A673 (cell line): ENCODE measurements around the gene HMOX2. TPM values are rescaled to one million over a fixed set of nuclear protein-coding genes. Genes with fewer than 3 reads are reported as not detected.

ENCODE experiments used
- BruUV-seq: library from RNA; stranded (reverse); fragments of 400-500 nt; replicated peaks from 2 replicates; lab custom pipeline; 2021; lab: Mats Ljungman, UMichigan
- CTCF ChIA-PET: fragments of 300-600 bp; sonication (Branson Sonifier 250); formaldehyde crosslinking; loops from one replicate; lab custom pipeline; 2022; ENCODE audit warnings: antibody characterized with exemption; lab: Charles Lee
- POLR2A ChIA-PET: fragments of 300-600 bp; sonication (Branson Sonifier 250); formaldehyde crosslinking; loops from one replicate; lab custom pipeline; 2022; ENCODE audit warnings: antibody characterized with exemption; ENCODE audit not compliant: low non-redundant PET; lab: Charles Lee
- DNase-seq: peaks from one replicate; pipeline ENCODE4 v3.0.0-alpha.2; 2015; ENCODE audit warnings: low spot score
- H3K27ac ChIP-seq: fragments of 200-600 bp; sonication (generic); 2 replicates; pipeline ENCODE4 v1.5.1; 2016; ENCODE audit warnings: mixed run types, low read depth, mild to moderate bottlenecking, mixed read lengths, antibody characterized with exemption, low read length; ENCODE audit not compliant: poor library complexity, severe bottlenecking
- H3K27me3 ChIP-seq: fragments of 200-600 bp; sonication (generic); replicated peaks from 2 replicates; pipeline ENCODE4 v1.6.1; 2017; ENCODE audit warnings: mixed run types, low read depth, mild to moderate bottlenecking, mixed read lengths, antibody characterized with exemption, low read length; ENCODE audit not compliant: insufficient read depth, poor library complexity
- H3K36me3 ChIP-seq: fragments of 200-600 bp; sonication (generic); 2 replicates; pipeline ENCODE4 v1.6.1; 2016; ENCODE audit warnings: mixed run types, mild to moderate bottlenecking, mixed read lengths, antibody characterized with exemption, low read length; ENCODE audit not compliant: insufficient read depth, poor library complexity, severe bottlenecking
- H3K4me1 ChIP-seq: fragments of 200-600 bp; sonication (generic); 2 replicates; pipeline ENCODE4 v1.6.1; 2017; ENCODE audit warnings: mixed run types, mild to moderate bottlenecking, mixed read lengths, antibody characterized with exemption, low read length; ENCODE audit not compliant: insufficient read depth, poor library complexity, severe bottlenecking
- H3K4me3 ChIP-seq: fragments of 200-600 bp; sonication (generic); 2 replicates; pipeline ENCODE4 v1.5.1; 2016; ENCODE audit warnings: low read depth, mixed run types, mild to moderate bottlenecking, mixed read lengths, low read length; ENCODE audit not compliant: poor library complexity, severe bottlenecking
- H3K9me3 ChIP-seq: fragments of 200-600 bp; sonication (generic); 2 replicates; pipeline ENCODE4 v1.6.1; 2016; ENCODE audit warnings: mixed run types, low read depth, mild to moderate bottlenecking, mixed read lengths, antibody characterized with exemption, low read length; ENCODE audit not compliant: poor library complexity, severe bottlenecking
- CTCF ChIP-seq: fragments of 300-800, 200-600 bp; sonication (generic); conservative IDR thresholded peaks from 2 replicates; pipeline ENCODE4 v1.5.1; 2017; ENCODE audit warnings: low read depth, mild to moderate bottlenecking, antibody characterized with exemption, low read length, moderate library complexity, mixed read lengths
- EZH2 ChIP-seq: fragments of 200-600 bp; sonication (generic); IDR thresholded peaks from 2 replicates; pipeline ENCODE4 v1.6.1; 2017; ENCODE audit warnings: borderline replicate concordance, low read depth, mild to moderate bottlenecking, mixed read lengths, antibody characterized with exemption, low read length; ENCODE audit not compliant: poor library complexity, severe bottlenecking
- intact Hi-C: fragments of 100-400 bp; cut with micrococcal nuclease; formaldehyde crosslinking; loops from one replicate; pipeline ENCODE4 v1.10.0; 2022; ENCODE audit not compliant: unreplicated experiment
- total RNA-seq: library from RNA; stranded (reverse); gene quantifications from 2 replicates; pipeline ENCODE4 v1.2.3, GENCODE V29; 2021

Gene HMOX2
- total RNA-seq, 1 experiment from 2014 or later = 63.0 TPM

GRCh38 chr16:4510747-4511426 is 34.7 kb downstream of the HMOX2 start:
- no TSS peak for BruUV-seq
- TF ChIP-seq CTCF (no peak), EZH2 (no peak)
- Histone ChIP-seq H3K27ac (no peak overlapping the region), H3K4me3 (no peak overlapping the region), H3K36me3 (peaks cover 28% of the 10 kb centered on the region), H3K4me1 (no peaks in the 10 kb centered on the region), H3K27me3 (no peaks in the 10 kb centered on the region), H3K9me3 (no peaks in the 10 kb centered on the region)
- POLR2A ChIA-PET = no interaction called here
- CTCF ChIA-PET = no interaction called here
- intact Hi-C loops = no loop called here
- DNase-seq = no peak

- H3K9me3 ChIP-seq = no peaks in the 10 kb centered on the region
- POLR2A ChIA-PET = no interaction called here
- CTCF ChIA-PET = no interaction called here
- H3K27me3 ChIP-seq = no peaks in the 10 kb centered on the region
- intact Hi-C loops = no loop called here
- BruUV-seq = TSS peak; percentile 48
- no peaks in the 10 kb centered on the region for H3K4me1 ChIP-seq
- H3K36me3 ChIP-seq = peaks cover 28% of the 10 kb centered on the region
- TF ChIP-seq CTCF = peak; percentile 68
- TF ChIP-seq EZH2 = no peak
- H3K4me3 ChIP-seq = no peak overlapping the region
- DNase-seq = peak; percentile 60
- H3K27ac ChIP-seq = no peak overlapping the region
Observed at GRCh38 chr16:4511441-4512082, 35.4 kb downstream of the HMOX2 start.

GRCh38 chr16:4512473-4512872 is 36.3 kb downstream of the HMOX2 start:
- ChIA-PET POLR2A (interaction anchor here (0.5 kb wide), 1 partner anchor 45 kb away, joined by 4 read pairs; no protein-coding TSS in a partner anchor), CTCF (no interaction called here)
- no peak overlapping the region for H3K27ac ChIP-seq
- no peak for DNase-seq
- no peaks in the 10 kb centered on the region for H3K27me3 ChIP-seq
- no peaks in the 10 kb centered on the region for H3K9me3 ChIP-seq
- H3K36me3 ChIP-seq = peaks cover 21% of the 10 kb centered on the region
- TF ChIP-seq CTCF = no peak
- no peak for TF ChIP-seq EZH2
- intact Hi-C loops = no loop called here
- no peaks in the 10 kb centered on the region for H3K4me1 ChIP-seq
- no peak overlapping the region for H3K4me3 ChIP-seq
- BruUV-seq = no TSS peak
